NB4 (cell line): Measurements from ENCODE around the gene ADGRA3.

Experiments used
- CTCF ChIP-seq: IDR thresholded peaks from one replicate; pipeline ENCODE4 v1.5.1; 2012; ENCODE audit warnings: low read depth, low read length
- MYC ChIP-seq: IDR thresholded peaks from 2 replicates; pipeline ENCODE4 v1.6.1; 2011; ENCODE audit warnings: low read depth, low read length
- POLR2A ChIP-seq: IDR thresholded peaks from 2 replicates; pipeline ENCODE4 v1.6.1; 2011; ENCODE audit warnings: mild to moderate bottlenecking; ENCODE audit not compliant: insufficient read length; ENCODE audit errors: extremely low read depth

GRCh38 chr4:22465996-22466395, 49.9 kb downstream of the ADGRA3 start:
- TF ChIP-seq CTCF, result no peak
- TF ChIP-seq POLR2A, result no peak
- TF ChIP-seq MYC, result no peak
